Measurements from ENCODE around the gene CUEDC1.
"Not testable (repeated sequence)": the region's sequence is repeated elsewhere in the genome, so short reads cannot be mapped to it uniquely, and the experiment has no call there.

- TF ChIP-seq CTCF, EP300 (IDR thresholded peaks at IDR 0.05): not testable (repeated sequence)
Observed at GRCh38 chr17:57974053-57974824, 19.0 kb upstream of the CUEDC1 start.
